HepG2 (cell line): ENCODE measurements around the gene VAV2. TPM values are rescaled to one million over a fixed set of nuclear protein-coding genes. Genes with fewer than 3 reads are reported as not detected.

Experiments used
- ARNT ChIP-seq: fragments of 450-650 bp; IDR thresholded peaks from 2 replicates; pipeline ENCODE4 v1.6.1; 2017
- ARNT2 ChIP-seq: sonication (generic); formaldehyde crosslinking; IDR thresholded peaks from 2 replicates; pipeline ENCODE4 v1.8.0; 2022; ENCODE audit warnings: mild to moderate bottlenecking, low read depth, missing genetic modification reagents, moderate library complexity
- CBFB ChIP-seq: sonication (generic); formaldehyde crosslinking; IDR thresholded peaks from 2 replicates; pipeline ENCODE4 v1.4.0; 2020; ENCODE audit warnings: missing genetic modification reagents
- HDAC6 ChIP-seq: fragments of 200-600 bp; sonication (generic); IDR thresholded peaks from 2 replicates; pipeline ENCODE4 v1.7.0; 2017; ENCODE audit warnings: mild to moderate bottlenecking, antibody characterized with exemption, low read length, low read depth
- HNRNPK ChIP-seq: fragments of 200-400 bp; formaldehyde crosslinking; IDR thresholded peaks from 2 replicates; pipeline ENCODE4 v1.6.1; 2018; ENCODE audit warnings: low read length, low read depth, moderate library complexity, mild to moderate bottlenecking; ENCODE audit not compliant: poor library complexity, severe bottlenecking
- JUNB ChIP-seq: sonication (generic); formaldehyde crosslinking; IDR thresholded peaks from 2 replicates; pipeline ENCODE4 v1.8.0; 2022; ENCODE audit warnings: missing genetic modification reagents, mild to moderate bottlenecking, borderline replicate concordance
- LCORL ChIP-seq, 2 experiments: fragments of 450-650 bp in 1 of 2; sonication (generic) in 1 of 2; formaldehyde crosslinking in 1 of 2; IDR thresholded peaks; 2 replicates each; pipeline versions ENCODE4 v1.5.0 to v1.6.1; 2017 to 2020; ENCODE audit warnings: antibody characterized with exemption in 1 of 2, missing genetic modification reagents in 1 of 2
- MAF1 ChIP-seq: sonication (generic); formaldehyde crosslinking; IDR thresholded peaks from 2 replicates; pipeline ENCODE4 v1.5.0; 2020; ENCODE audit warnings: missing genetic modification reagents, borderline replicate concordance
- MAFF ChIP-seq: IDR thresholded peaks from 2 replicates; pipeline ENCODE4 v1.6.1; 2011; ENCODE audit warnings: low read depth, low read length, improper control_type of control experiment
- NBN ChIP-seq: fragments of 450-650 bp; conservative IDR thresholded peaks from 2 replicates; pipeline ENCODE4 v1.6.1; 2017
- NONO ChIP-seq, 2 experiments: fragments of 450-650 bp in 1 of 2; sonication (generic) in 1 of 2; formaldehyde crosslinking in 1 of 2; IDR thresholded peaks in 1 of 2; conservative IDR thresholded peaks in 1 of 2; 2 replicates each; pipeline versions ENCODE4 v1.6.1 to v1.8.0; 2017 to 2022; ENCODE audit warnings: mild to moderate bottlenecking in 1 of 2, missing genetic modification reagents in 1 of 2, moderate library complexity in 1 of 2
- PAX8 ChIP-seq: sonication (generic); formaldehyde crosslinking; IDR thresholded peaks from 2 replicates; pipeline ENCODE4 v1.8.0; 2022; ENCODE audit warnings: mild to moderate bottlenecking, missing genetic modification reagents, borderline replicate concordance
- RBFOX2 ChIP-seq: fragments of 200-400 bp; formaldehyde crosslinking; IDR thresholded peaks from 2 replicates; pipeline ENCODE4 v1.6.1; 2017; ENCODE audit warnings: low read depth, mild to moderate bottlenecking, low read length
- SSRP1 ChIP-seq: IDR thresholded peaks from 2 replicates; pipeline ENCODE4 v1.6.1; 2016; ENCODE audit warnings: control low read depth
- TRAFD1 ChIP-seq: sonication (generic); formaldehyde crosslinking; IDR thresholded peaks from 2 replicates; pipeline ENCODE4 v1.5.1; 2020; ENCODE audit warnings: missing genetic modification reagents, mild to moderate bottlenecking, borderline replicate concordance
- WIZ ChIP-seq: sonication (generic); formaldehyde crosslinking; IDR thresholded peaks from 2 replicates; pipeline ENCODE4 v1.5.1; 2020; ENCODE audit warnings: mild to moderate bottlenecking, missing genetic modification reagents
- ZBTB39 ChIP-seq: sonication (generic); formaldehyde crosslinking; IDR thresholded peaks from 2 replicates; pipeline ENCODE4 v1.5.0; 2020; ENCODE audit warnings: missing genetic modification reagents
- ZC3H13 ChIP-seq: sonication (generic); formaldehyde crosslinking; IDR thresholded peaks from 2 replicates; pipeline ENCODE4 v1.8.1; 2023; ENCODE audit warnings: mild to moderate bottlenecking, missing genetic modification reagents, moderate library complexity
- ZNF788 ChIP-seq: sonication (generic); formaldehyde crosslinking; IDR thresholded peaks from 2 replicates; pipeline ENCODE4 v1.5.0; 2020; ENCODE audit warnings: mild to moderate bottlenecking, missing genetic modification reagents, borderline replicate concordance
- ZNF839 ChIP-seq: sonication (generic); formaldehyde crosslinking; IDR thresholded peaks from 2 replicates; pipeline ENCODE4 v1.4.0; 2020; ENCODE audit warnings: missing genetic modification reagents, mild to moderate bottlenecking, borderline replicate concordance
- polyA plus RNA-seq, 8 experiments: library from polyadenylated mRNA; depleted of rRNA in 3 of 8; stranded (reverse) in 7 of 8; unstranded in 1 of 8; fragments of >200 nt; fragmentation: Illumina TruSeq in 4 of 8; extraction: Trizol in 4 of 8; gene quantifications; 2 replicates each; pipeline versions ENCODE4 v1.2.1 to v1.2.3, GENCODE V29; 2011 to 2016; ENCODE audit warnings: low read depth in 4 of 8, missing spikeins in 1 of 8, mixed read lengths in 1 of 8; ENCODE audit not compliant: insufficient read depth in 1 of 8
- total RNA-seq, 5 experiments: library from RNA; depleted of rRNA; stranded (reverse); fragments of >200 nt; fragmentation: Illumina TruSeq; extraction: Trizol; gene quantifications; 2 replicates each; pipeline ENCODE4 v1.2.3, GENCODE V29; 2016; ENCODE audit warnings: low read depth in 1 of 5
- TF ChIP-seq, protein P1 (sequence below): sonication (generic); formaldehyde crosslinking; IDR thresholded peaks from 2 replicates; pipeline ENCODE4 v1.9.0; 2022; ENCODE audit warnings: missing genetic modification reagents, mild to moderate bottlenecking, borderline replicate concordance
- TF ChIP-seq, protein P2 (sequence below): sonication (generic); formaldehyde crosslinking; IDR thresholded peaks from 2 replicates; pipeline ENCODE4 v1.5.0; 2020; ENCODE audit warnings: mild to moderate bottlenecking, missing genetic modification reagents

Gene VAV2
- total and polyA plus RNA-seq, 2 of the 13 experiments (the other 11 are each of a cell fraction or from before 2014, with no cell fraction given), result 22.5 to 22.9 TPM

- TF ChIP-seq ZNF839 (CRISPR knock-in tag) (no peak), CBFB (CRISPR knock-in tag) (no peak; the same call in 1 of the 2 replicates), TRAFD1 (CRISPR knock-in tag) (no peak), MAFF (no peak), ARNT2 (peak; percentile 28; the same call in 1 of the 2 replicates), RBFOX2 (no peak), LCORL (IDR thresholded peaks at IDR 0.05) (no peak), LCORL (CRISPR knock-in tag; IDR thresholded peaks at IDR 0.05) (peak; percentile 72), ZBTB39 (CRISPR knock-in tag) (no peak), ZNF788 (0 out of 2 replicates have a peak, but pooled peaks have one; percentile 53), ARNT (no peak), PAX8 (CRISPR knock-in tag) (no peak), NBN (no peak), NONO (IDR thresholded peaks at IDR 0.05) (no peak), NONO (CRISPR knock-in tag; conservative IDR thresholded peaks at IDR 0.05) (no peak), SSRP1 (CRISPR knock-in tag) (no peak), HNRNPK (no peak), MAF1 (CRISPR knock-in tag) (no peak), WIZ (CRISPR knock-in tag) (no peak), JUNB (CRISPR knock-in tag) (no peak), HDAC6 (no peak), ZC3H13 (CRISPR knock-in tag) (peak; percentile 27; the same call in 1 of the 2 replicates)
- TF ChIP-seq, protein P1, sequence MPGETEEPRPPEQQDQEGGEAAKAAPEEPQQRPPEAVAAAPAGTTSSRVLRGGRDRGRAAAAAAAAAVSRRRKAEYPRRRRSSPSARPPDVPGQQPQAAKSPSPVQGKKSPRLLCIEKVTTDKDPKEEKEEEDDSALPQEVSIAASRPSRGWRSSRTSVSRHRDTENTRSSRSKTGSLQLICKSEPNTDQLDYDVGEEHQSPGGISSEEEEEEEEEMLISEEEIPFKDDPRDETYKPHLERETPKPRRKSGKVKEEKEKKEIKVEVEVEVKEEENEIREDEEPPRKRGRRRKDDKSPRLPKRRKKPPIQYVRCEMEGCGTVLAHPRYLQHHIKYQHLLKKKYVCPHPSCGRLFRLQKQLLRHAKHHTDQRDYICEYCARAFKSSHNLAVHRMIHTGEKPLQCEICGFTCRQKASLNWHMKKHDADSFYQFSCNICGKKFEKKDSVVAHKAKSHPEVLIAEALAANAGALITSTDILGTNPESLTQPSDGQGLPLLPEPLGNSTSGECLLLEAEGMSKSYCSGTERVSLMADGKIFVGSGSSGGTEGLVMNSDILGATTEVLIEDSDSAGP (CRISPR knock-in tag), result peak; percentile 53; the same call in 1 of the 2 replicates
- TF ChIP-seq, protein P2, sequence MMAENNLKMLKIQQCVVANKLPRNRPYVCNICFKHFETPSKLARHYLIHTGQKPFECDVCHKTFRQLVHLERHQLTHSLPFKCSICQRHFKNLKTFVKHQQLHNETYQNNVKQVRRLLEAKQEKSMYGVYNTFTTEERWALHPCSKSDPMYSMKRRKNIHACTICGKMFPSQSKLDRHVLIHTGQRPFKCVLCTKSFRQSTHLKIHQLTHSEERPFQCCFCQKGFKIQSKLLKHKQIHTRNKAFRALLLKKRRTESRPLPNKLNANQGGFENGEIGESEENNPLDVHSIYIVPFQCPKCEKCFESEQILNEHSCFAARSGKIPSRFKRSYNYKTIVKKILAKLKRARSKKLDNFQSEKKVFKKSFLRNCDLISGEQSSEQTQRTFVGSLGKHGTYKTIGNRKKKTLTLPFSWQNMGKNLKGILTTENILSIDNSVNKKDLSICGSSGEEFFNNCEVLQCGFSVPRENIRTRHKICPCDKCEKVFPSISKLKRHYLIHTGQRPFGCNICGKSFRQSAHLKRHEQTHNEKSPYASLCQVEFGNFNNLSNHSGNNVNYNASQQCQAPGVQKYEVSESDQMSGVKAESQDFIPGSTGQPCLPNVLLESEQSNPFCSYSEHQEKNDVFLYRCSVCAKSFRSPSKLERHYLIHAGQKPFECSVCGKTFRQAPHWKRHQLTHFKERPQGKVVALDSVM (CRISPR knock-in tag), result no peak
These were observed 2.4 kb upstream of the VAV2 start (continued) for GRCh38 chr9:133994353-133995011.
